HG03280 (cell line): ENCODE measurements around the gene SLC18A3.

Source experiments
- ATAC-seq: cut with Tn5 transposase; IDR thresholded peaks from one replicate; pipeline ENCODE4 v1.9.1; 2021; ENCODE audit warnings: mild to moderate bottlenecking, moderate library complexity; ENCODE audit not compliant: unreplicated experiment

SLC18A3 gene

GRCh38 chr10:49625411-49625810 lies 15.3 kb downstream of the SLC18A3 start:
- ATAC-seq, result no peak

GRCh38 chr10:49627038-49627437 lies 16.9 kb downstream of the SLC18A3 start:
- ATAC-seq, result no peak

GRCh38 chr10:49627644-49628247 lies 17.6 kb downstream of the SLC18A3 start:
- ATAC-seq, result no peak

DNA sequence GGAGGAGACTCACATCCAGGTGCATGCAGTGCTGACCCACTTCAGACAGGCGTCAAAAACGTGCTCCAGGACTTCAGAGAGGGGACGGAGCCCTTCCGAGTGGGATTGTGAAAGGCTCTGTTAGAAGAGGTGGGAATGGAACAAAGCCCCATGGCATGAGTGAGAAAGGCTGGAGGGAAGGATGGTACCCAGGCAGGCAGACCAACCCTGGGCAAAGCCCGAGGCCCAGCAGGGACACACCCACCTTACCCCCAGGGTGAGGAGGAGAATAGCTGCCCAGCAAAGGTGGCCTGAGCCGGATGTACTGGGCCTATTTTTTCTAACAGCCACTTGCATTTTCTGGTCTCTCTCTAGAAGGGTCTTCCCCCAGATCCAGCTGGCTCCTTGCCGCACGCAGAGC lies 18.5 kb downstream of the SLC18A3 start:
- ATAC-seq, result no peak

GRCh38 chr10:49629431-49629881 lies 19.3 kb downstream of the SLC18A3 start:
- ATAC-seq, result no peak

DNA sequence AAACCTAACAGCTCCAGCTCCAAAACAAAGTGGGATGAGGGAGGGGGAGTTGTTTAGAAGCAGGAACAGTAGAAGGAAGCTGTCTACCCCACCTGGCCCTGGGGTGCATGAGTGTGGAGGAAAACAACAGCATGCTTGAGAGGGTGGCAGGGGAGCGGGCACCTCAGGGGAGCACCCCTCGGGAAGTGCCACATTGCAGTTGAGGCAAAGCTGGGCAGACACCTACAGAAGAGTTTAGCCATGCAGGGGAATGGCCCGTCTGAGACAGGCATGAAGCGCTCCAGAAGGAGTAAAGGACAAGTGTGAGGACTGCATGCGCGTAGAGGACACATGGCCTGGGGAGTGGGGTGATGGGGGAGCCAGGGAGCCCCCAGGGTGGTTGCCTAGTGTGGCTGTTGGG lies 21.9 kb downstream of the SLC18A3 start:
- ATAC-seq, result no peak

GRCh38 chr10:49632406-49633317 lies 22.6 kb downstream of the SLC18A3 start:
- ATAC-seq, result no peak

- no peak for ATAC-seq
These were observed 23.4 kb downstream of the SLC18A3 start for GRCh38 chr10:49633327-49634068.

GRCh38 chr10:49634069-49634660 lies 24.1 kb downstream of the SLC18A3 start:
- no peak for ATAC-seq

- no peak for ATAC-seq
These were observed 32.2 kb downstream of the SLC18A3 start for GRCh38 chr10:49642311-49642710.

- ATAC-seq, result no peak
These were observed 33.3 kb downstream of the SLC18A3 start for GRCh38 chr10:49643241-49644034.

DNA sequence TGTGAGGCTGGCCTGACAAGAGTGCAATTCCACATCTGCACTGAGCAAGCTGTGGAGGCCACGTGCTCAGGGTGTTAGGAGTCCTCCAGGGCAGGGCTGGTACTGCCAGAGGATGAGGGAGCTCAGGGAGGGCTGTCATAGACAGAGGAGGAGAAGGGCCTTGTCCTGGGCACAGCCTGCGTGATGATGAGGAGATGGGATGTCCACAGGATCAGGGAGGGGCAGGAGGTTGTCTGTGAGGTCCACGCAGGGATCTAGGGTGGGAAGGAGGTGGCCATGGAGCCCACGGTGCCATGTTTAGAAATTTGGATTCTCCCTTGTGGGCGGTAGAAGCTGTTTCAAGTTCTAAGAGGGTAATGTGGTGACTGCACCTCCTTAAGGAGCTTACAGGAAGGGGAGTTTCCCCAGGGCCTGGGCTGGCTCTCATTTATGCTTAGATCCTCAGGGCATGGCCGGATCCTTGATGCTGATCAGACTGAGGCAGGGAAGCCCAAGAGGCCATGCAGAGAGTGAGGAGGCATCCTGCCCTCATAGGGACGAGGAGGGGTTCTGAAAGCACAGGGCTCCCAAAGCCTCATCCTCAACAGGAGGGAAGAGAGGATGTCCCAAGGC lies 34.0 kb downstream of the SLC18A3 start:
- ATAC-seq, result no peak

GRCh38 chr10:49645417-49645816 lies 35.3 kb downstream of the SLC18A3 start:
- ATAC-seq, result no peak

DNA sequence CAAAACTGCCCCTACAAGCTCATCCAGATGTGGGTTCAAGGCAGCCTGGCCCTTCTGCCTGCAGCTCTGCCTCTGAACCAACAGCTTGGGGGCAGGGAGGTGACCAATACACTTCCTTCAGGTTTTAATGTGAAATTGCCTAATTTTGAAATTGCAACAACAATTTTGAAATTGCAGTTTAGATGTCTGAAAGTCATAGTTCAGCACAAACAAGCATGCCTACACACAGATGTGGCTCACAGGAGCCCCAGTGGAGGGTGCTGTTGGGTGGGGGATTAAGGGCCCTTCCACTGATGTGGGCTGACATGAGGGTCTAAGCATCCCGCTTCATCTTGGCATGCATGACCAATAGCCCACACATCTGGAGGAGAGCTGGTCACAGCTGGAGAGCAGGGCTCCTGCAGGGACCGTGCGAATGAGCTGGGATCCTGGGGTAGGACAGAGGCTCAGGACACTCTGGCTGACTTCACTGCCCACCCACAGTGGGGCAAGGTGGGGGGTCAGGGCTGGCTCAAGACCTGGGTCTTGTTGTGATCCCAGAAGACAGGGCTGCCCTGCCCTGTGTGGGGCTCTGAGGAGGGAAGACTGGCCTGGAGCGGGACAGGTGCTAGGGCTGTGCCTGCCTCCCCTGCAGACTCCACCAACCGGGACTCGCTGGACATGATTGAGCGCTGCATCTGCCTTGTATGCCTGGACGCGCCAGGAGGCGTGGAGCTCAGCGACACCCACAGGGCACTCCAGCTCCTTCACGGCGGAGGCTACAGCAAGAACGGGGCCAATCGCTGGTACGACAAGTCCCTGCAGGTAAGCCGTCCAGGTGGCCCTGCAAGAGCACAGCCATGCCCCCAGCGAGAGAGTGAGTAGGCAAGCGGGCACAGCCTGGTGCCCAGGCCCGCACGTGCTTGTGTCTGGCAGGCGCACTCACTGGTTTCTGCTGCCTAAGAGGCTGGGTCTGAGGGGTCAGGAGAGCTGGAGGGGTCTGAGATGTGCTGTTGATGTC lies 36.1 kb downstream of the SLC18A3 start:
- no peak for ATAC-seq

GRCh38 chr10:49647554-49647953 lies 37.4 kb downstream of the SLC18A3 start:
- no peak for ATAC-seq

GRCh38 chr10:49647985-49648795 lies 38.1 kb downstream of the SLC18A3 start:
- ATAC-seq, result no peak

DNA sequence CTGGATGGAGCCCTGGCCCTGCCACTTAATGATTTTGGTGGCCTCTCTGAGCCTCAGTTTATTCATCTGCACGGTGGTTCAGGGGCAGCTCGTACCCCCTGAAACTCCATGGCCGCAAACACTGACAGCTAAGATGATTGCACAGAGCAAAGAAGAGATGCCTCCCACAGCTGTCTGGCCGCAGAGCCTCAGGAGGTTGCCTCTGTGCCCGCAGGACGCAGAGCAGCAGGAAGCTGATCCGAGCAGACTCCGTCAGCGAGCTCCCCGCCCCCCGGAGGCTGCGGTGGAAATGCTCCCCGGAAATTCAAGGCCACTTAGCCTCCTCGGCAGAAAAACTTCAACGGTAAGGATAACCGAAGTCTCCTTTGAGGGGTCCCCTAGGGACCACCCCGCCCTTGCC lies 39.2 kb downstream of the SLC18A3 start:
- ATAC-seq, result no peak
